Activated T-cell treated with anti-CD3 and anti-CD28 coated beads, Interleukin-2, amount 50 U/mL, for 48 hours (primary cell): ENCODE results near the gene ARHGEF18.
"Not testable (repeated sequence)": the region's sequence is repeated elsewhere in the genome, so short reads cannot be mapped to it uniquely, and the experiment has no call there.

Experiments used
- DNase-seq, 2 experiments: peaks; one replicate each; pipeline ENCODE4 v3.0.0-alpha.2; 2020

Gene ARHGEF18

GRCh38 chr19:7348587-7349230, at the start of gene ARHGEF18:
Gene ARHGEF18 (plus strand): TSS chr19:7348937. CDS start chr19:7362891, 13,954 bp downstream.
- peak; percentile 74 to 75 for DNase-seq

- no peak for DNase-seq
Measured at GRCh38 chr19:7301525-7301924, 47.2 kb upstream of the ARHGEF18 start.

- DNase-seq = no peak
Measured at GRCh38 chr19:7303470-7303869, 45.3 kb upstream of the ARHGEF18 start.

GRCh38 chr19:7304200-7304599, 44.5 kb upstream of the ARHGEF18 start:
- no peak for DNase-seq

GRCh38 chr19:7307590-7308218, 41.0 kb upstream of the ARHGEF18 start:
- DNase-seq = no peak

- not testable (repeated sequence) for DNase-seq
Measured at GRCh38 chr19:7308327-7308726, 40.4 kb upstream of the ARHGEF18 start.

- no peak for DNase-seq
Measured at GRCh38 chr19:7311911-7312310, 36.8 kb upstream of the ARHGEF18 start.

GRCh38 chr19:7312816-7313215, 35.9 kb upstream of the ARHGEF18 start:
- no peak for DNase-seq

- DNase-seq = no peak
Measured at GRCh38 chr19:7318176-7318575, 30.6 kb upstream of the ARHGEF18 start.

GRCh38 chr19:7326105-7326877, 22.4 kb upstream of the ARHGEF18 start:
- DNase-seq = peak; percentile 63 to 68

- DNase-seq = no peak
Measured at GRCh38 chr19:7327802-7328201, 20.9 kb upstream of the ARHGEF18 start.

- no peak for DNase-seq
Measured at GRCh38 chr19:7328647-7329046, 20.1 kb upstream of the ARHGEF18 start.

- DNase-seq = no peak
Measured at GRCh38 chr19:7331446-7331845, 17.3 kb upstream of the ARHGEF18 start.

GRCh38 chr19:7333198-7334118, 15.3 kb upstream of the ARHGEF18 start:
- no peak for DNase-seq

- DNase-seq = no peak
Measured at GRCh38 chr19:7336321-7336973, 12.3 kb upstream of the ARHGEF18 start.

GRCh38 chr19:7337380-7338194, 11.2 kb upstream of the ARHGEF18 start:
- no peak for DNase-seq

GRCh38 chr19:7340959-7341837, 7.5 kb upstream of the ARHGEF18 start:
- peak; percentile 94 to 96 for DNase-seq

GRCh38 chr19:7342143-7342542, 6.6 kb upstream of the ARHGEF18 start:
- no peak for DNase-seq

- DNase-seq = no peak
Measured at GRCh38 chr19:7346488-7346971, 2.2 kb upstream of the ARHGEF18 start.

- not testable (repeated sequence) for DNase-seq
Measured at GRCh38 chr19:7346997-7347396, 1.7 kb upstream of the ARHGEF18 start.
